Mesenchymal stem cell (in vitro differentiated cells and primary cell): ENCODE results near the gene ZGPAT. TPM values are rescaled to one million over a fixed set of nuclear protein-coding genes. Genes with fewer than 3 reads are reported as not detected.

Experiments used
- DNase-seq: peaks from one replicate; pipeline ENCODE4 v3.0.0-alpha.2; 2013
- H2AFZ ChIP-seq: one replicate; pipeline ENCODE4 v1.6.1; 2013; ENCODE audit warnings: low read depth, mild to moderate bottlenecking, control low read depth, inconsistent platforms, low read length, moderate library complexity
- H2AK5ac ChIP-seq: 2 replicates; pipeline ENCODE4 v1.6.1; 2013; ENCODE audit warnings: low read length, moderate library complexity, mild to moderate bottlenecking, inconsistent platforms; ENCODE audit not compliant: severe bottlenecking
- H2BK120ac ChIP-seq: one replicate; pipeline ENCODE4 v1.6.1; 2013; ENCODE audit warnings: low read depth, mild to moderate bottlenecking, inconsistent platforms, low read length, moderate library complexity
- H2BK12ac ChIP-seq, 2 experiments: one replicate each; pipeline ENCODE4 v1.6.1; 2013; ENCODE audit warnings: inconsistent platforms in 2 of 2, low read length in 2 of 2, mild to moderate bottlenecking in 2 of 2, moderate library complexity in 2 of 2, control low read depth in 1 of 2
- H2BK15ac ChIP-seq: one replicate; pipeline ENCODE4 v1.6.1; 2013; ENCODE audit warnings: mild to moderate bottlenecking, low read depth, inconsistent platforms; ENCODE audit not compliant: poor library complexity, severe bottlenecking
- H2BK5ac ChIP-seq: 2 replicates; pipeline ENCODE4 v1.6.1; 2013; ENCODE audit warnings: low read depth, mild to moderate bottlenecking, low read length, control low read depth, inconsistent platforms; ENCODE audit not compliant: poor library complexity, severe bottlenecking
- H3K14ac ChIP-seq, 2 experiments: one replicate each; pipeline ENCODE4 v1.6.1; 2013; ENCODE audit warnings: inconsistent platforms in 2 of 2, low read length in 2 of 2, control low read depth in 1 of 2, mild to moderate bottlenecking in 1 of 2, moderate library complexity in 1 of 2
- H3K18ac ChIP-seq, 2 experiments: one replicate each; pipeline ENCODE4 v1.6.1; 2013; ENCODE audit warnings: inconsistent platforms in 2 of 2, low read length in 2 of 2, control low read depth in 1 of 2, low read depth in 1 of 2, mild to moderate bottlenecking in 1 of 2
- H3K23ac ChIP-seq, 2 experiments: one replicate each; pipeline ENCODE4 v1.6.1; 2013; ENCODE audit warnings: inconsistent platforms in 2 of 2, low read length in 2 of 2, mild to moderate bottlenecking in 2 of 2, moderate library complexity in 2 of 2, control low read depth in 1 of 2
- H3K27ac ChIP-seq: 2 replicates; pipeline ENCODE4 v1.5.1; 2013; ENCODE audit warnings: mild to moderate bottlenecking, moderate library complexity, low read length, control low read depth, inconsistent platforms; ENCODE audit not compliant: poor library complexity, severe bottlenecking
- H3K27me3 ChIP-seq, 2 experiments: 2 replicates each; pipeline versions ENCODE4 v1.6.1 to v1.7.0; 2013; ENCODE audit warnings: low read length in 2 of 2, mild to moderate bottlenecking in 2 of 2, moderate library complexity in 2 of 2, control low read depth in 1 of 2, inconsistent platforms in 1 of 2; ENCODE audit not compliant: control insufficient read depth in 1 of 2, insufficient read depth in 1 of 2
- H3K36me3 ChIP-seq, 2 experiments: 2 replicates each; pipeline versions ENCODE4 v1.6.1 to v1.7.0; 2013; ENCODE audit warnings: low read length in 2 of 2, control low read depth in 1 of 2, inconsistent platforms in 1 of 2, low read depth in 1 of 2, mild to moderate bottlenecking in 1 of 2; ENCODE audit not compliant: insufficient read depth in 2 of 2, control insufficient read depth in 1 of 2
- H3K4ac ChIP-seq, 2 experiments: one replicate each; pipeline ENCODE4 v1.6.1; 2013; ENCODE audit warnings: inconsistent platforms in 2 of 2, low read length in 2 of 2, mild to moderate bottlenecking in 2 of 2, moderate library complexity in 2 of 2, control low read depth in 1 of 2, low read depth in 1 of 2
- H3K4me1 ChIP-seq: 2 replicates; pipeline ENCODE4 v1.6.1; 2013; ENCODE audit warnings: low read depth, low read length, control low read depth; ENCODE audit not compliant: control insufficient read depth, insufficient read depth
- H3K4me2 ChIP-seq: 2 replicates; pipeline ENCODE4 v1.6.1; 2013; ENCODE audit warnings: low read length, mild to moderate bottlenecking, inconsistent platforms; ENCODE audit not compliant: poor library complexity, severe bottlenecking
- H3K4me3 ChIP-seq, 2 experiments: 2 replicates each; pipeline versions ENCODE4 v1.5.1 to v1.7.0; 2013; ENCODE audit warnings: low read length in 2 of 2, mild to moderate bottlenecking in 2 of 2, control low read depth in 1 of 2, low read depth in 1 of 2; ENCODE audit not compliant: insufficient read depth in 1 of 2
- H3K79me1 ChIP-seq: replicated peaks from 2 replicates; pipeline ENCODE4 v1.6.1; 2013; ENCODE audit warnings: mild to moderate bottlenecking, control low read depth, low read length, inconsistent platforms; ENCODE audit not compliant: poor library complexity, severe bottlenecking
- H3K9ac ChIP-seq: 2 replicates; pipeline ENCODE4 v1.7.0; 2013; ENCODE audit warnings: mild to moderate bottlenecking, low read length, moderate library complexity
- H3K9me3 ChIP-seq: 2 replicates; pipeline ENCODE4 v1.7.0; 2013; ENCODE audit warnings: mild to moderate bottlenecking, low read length; ENCODE audit not compliant: control insufficient read depth
- H4K8ac ChIP-seq: one replicate; pipeline ENCODE4 v1.6.1; 2013; ENCODE audit warnings: inconsistent platforms, mild to moderate bottlenecking, low read length, moderate library complexity
- H4K91ac ChIP-seq: one replicate; pipeline ENCODE4 v1.6.1; 2013; ENCODE audit warnings: mild to moderate bottlenecking, low read length, inconsistent platforms
- WGBS: methylation state at CpG from one replicate; pipeline ENCODE4 v1.1.7; 2013; ENCODE audit warnings: mixed read lengths; 5-methylcytosine and 5-hydroxymethylcytosine counted together
- small RNA-seq: library from polyadenylated mRNA; stranded (forward); fragments of <200 nt; extraction: miRNeasy Mini kit (QIAGEN cat#:217004); gene quantifications from one replicate; pipeline ENCODE3, GENCODE V24; 2013; ENCODE audit warnings: low read depth

ZGPAT gene

GRCh38 chr20:63783970-63784369 is 76.1 kb downstream of the ZGPAT start:
- peaks cover 0 to 22% of the 10 kb centered on the region in 2 experiments for H3K36me3 ChIP-seq
- no peaks in the 10 kb centered on the region for H3K4me1 ChIP-seq
- H4K8ac ChIP-seq: no peak overlapping the region
- H3K9ac ChIP-seq: no peak overlapping the region
- H3K4ac ChIP-seq: no peak overlapping the region
- no peaks in the 10 kb centered on the region for H3K27me3 ChIP-seq
- no peak overlapping the region for H2AFZ ChIP-seq
- H3K9me3 ChIP-seq: no peaks in the 10 kb centered on the region
- 88% methylated on average over 16 of the region's 16 CpGs for WGBS
- H2BK15ac ChIP-seq: no peak overlapping the region
- H3K18ac ChIP-seq: no peak overlapping the region
- H3K14ac ChIP-seq: peak overlapping the region in 1 of 2 experiments; percentile 53
- no peak overlapping the region for H2BK12ac ChIP-seq
- H2BK5ac ChIP-seq: no peak overlapping the region
- no peak overlapping the region for H3K23ac ChIP-seq
- no peak overlapping the region for H3K4me2 ChIP-seq
- no peak overlapping the region for H3K27ac ChIP-seq
- DNase-seq: no peak
- H4K91ac ChIP-seq: no peak overlapping the region
- no peak overlapping the region for H3K4me3 ChIP-seq
- H3K79me1 ChIP-seq: peaks cover 25% of the 10 kb centered on the region
- no peak overlapping the region for H2AK5ac ChIP-seq
- no peak overlapping the region for H2BK120ac ChIP-seq

GRCh38 chr20:63785691-63786131 is 77.9 kb downstream of the ZGPAT start:
- Histone ChIP-seq H3K27ac (no peak overlapping the region), H3K4me1 (no peaks in the 10 kb centered on the region), H2BK12ac (no peak overlapping the region), H3K79me1 (peaks cover 37% of the 10 kb centered on the region), H4K8ac (no peak overlapping the region), H2BK15ac (no peak overlapping the region), H2AK5ac (no peak overlapping the region), H3K4me2 (no peak overlapping the region), H3K36me3 (peaks cover 0 to 39% of the 10 kb centered on the region in 2 experiments), H3K4ac (no peak overlapping the region), H3K14ac (no peak overlapping the region), H3K9me3 (no peaks in the 10 kb centered on the region), H4K91ac (no peak overlapping the region), H2BK5ac (no peak overlapping the region), H3K23ac (no peak overlapping the region), H2BK120ac (no peak overlapping the region), H3K4me3 (no peak overlapping the region), H3K9ac (no peak overlapping the region), H3K18ac (no peak overlapping the region), H2AFZ (no peak overlapping the region), H3K27me3 (peaks cover 0 to 8% of the 10 kb centered on the region in 2 experiments)
- no peak for DNase-seq
- WGBS: 90% methylated on average over 11 of the region's 14 CpGs

Small RNAs within 50 kb of the gene (small RNA-seq; reads per million reads assigned to genes)
- not detected for gene LIME1
- not detected for gene TNFRSF6B
